Gastroesophageal sphincter (tissue), 3 donors: ENCODE data around the gene SAMD4A.

Source experiments
- CTCF ChIP-seq, 4 experiments: fragments of 200-600 bp in 2 of 4; fragments of 450-650 bp in 2 of 4; sonication (generic) in 1 of 4; IDR thresholded peaks; one replicate each; pipeline ENCODE4 v1.5.1; 2017 to 2019; ENCODE audit warnings: antibody characterized with exemption in 4 of 4, mild to moderate bottlenecking in 2 of 4, moderate library complexity in 2 of 4
- EP300 ChIP-seq: sonication (generic); formaldehyde crosslinking; IDR thresholded peaks from one replicate; pipeline ENCODE4 v1.6.1; 2017; ENCODE audit warnings: antibody characterized with exemption, mild to moderate bottlenecking
- POLR2A ChIP-seq, 2 donors: fragments of 450-650 bp; IDR thresholded peaks; one replicate each; pipeline ENCODE4 v1.6.1; 2017; ENCODE audit warnings: antibody characterized with exemption in 2 of 2, mild to moderate bottlenecking in 2 of 2, moderate library complexity in 1 of 2
- POLR2AphosphoS5 ChIP-seq: sonication (generic); formaldehyde crosslinking; IDR thresholded peaks from one replicate; pipeline ENCODE4 v1.6.1; 2017; ENCODE audit warnings: antibody characterized with exemption

GRCh38 chr14:54703724-54704123, 136.8 kb downstream of the SAMD4A start:
- no peak for TF ChIP-seq CTCF (IDR thresholded peaks at IDR 0.05)
- no peak for TF ChIP-seq POLR2A (IDR thresholded peaks at IDR 0.05)
- TF ChIP-seq EP300 = no peak
- no peak for TF ChIP-seq POLR2AphosphoS5
